Parathyroid adenoma (tissue), 2 donors: ENCODE results near the gene PXDN.
A peak's percentile ranks its signal among the peaks of the same experiment; 100 is the strongest.

Source experiments
- H2AFZ ChIP-seq: fragments of 300-600 bp; sonication (generic); one replicate; pipeline ENCODE4 v1.7.0; 2017; ENCODE audit warnings: antibody characterized with exemption, mild to moderate bottlenecking
- H3K27ac ChIP-seq: fragments of 300-600 bp; sonication (generic); one replicate; pipeline ENCODE4 v1.7.0; 2017
- H3K27me3 ChIP-seq: fragments of 300-600 bp; sonication (generic); one replicate; pipeline ENCODE4 v1.7.0; 2017; ENCODE audit warnings: low read length; ENCODE audit not compliant: control insufficient read depth, insufficient read depth
- H3K36me3 ChIP-seq: fragments of 300-600 bp; sonication (generic); one replicate; pipeline ENCODE4 v1.7.0; 2017; ENCODE audit warnings: low read length; ENCODE audit not compliant: control insufficient read depth, insufficient read depth
- H3K4me1 ChIP-seq: fragments of 300-600 bp; sonication (generic); one replicate; pipeline ENCODE4 v1.7.0; 2017; ENCODE audit warnings: control low read depth
- H3K4me2 ChIP-seq: fragments of 300-600 bp; sonication (generic); one replicate; pipeline ENCODE4 v1.7.0; 2017; ENCODE audit warnings: low read length
- H3K4me3 ChIP-seq: fragments of 300-600 bp; sonication (generic); one replicate; pipeline ENCODE4 v1.7.0; 2017; ENCODE audit warnings: low read depth, low read length
- H3K79me2 ChIP-seq: fragments of 300-600 bp; sonication (generic); one replicate; pipeline ENCODE4 v1.7.0; 2017; ENCODE audit warnings: control low read depth
- H3K9ac ChIP-seq: fragments of 300-600 bp; sonication (generic); one replicate; pipeline ENCODE4 v1.7.0; 2017; ENCODE audit warnings: mild to moderate bottlenecking
- H3K9me3 ChIP-seq: fragments of 300-600 bp; sonication (generic); one replicate; pipeline ENCODE4 v1.7.0; 2017; ENCODE audit warnings: low read length; ENCODE audit not compliant: control insufficient read depth
- CTCF ChIP-seq: fragments of 300-600 bp; sonication (generic); IDR thresholded peaks from one replicate; pipeline ENCODE4 v1.7.0; 2017; ENCODE audit warnings: antibody characterized with exemption, mild to moderate bottlenecking
- donor health status: primary hyperparathyroidism.

PXDN gene

DNA sequence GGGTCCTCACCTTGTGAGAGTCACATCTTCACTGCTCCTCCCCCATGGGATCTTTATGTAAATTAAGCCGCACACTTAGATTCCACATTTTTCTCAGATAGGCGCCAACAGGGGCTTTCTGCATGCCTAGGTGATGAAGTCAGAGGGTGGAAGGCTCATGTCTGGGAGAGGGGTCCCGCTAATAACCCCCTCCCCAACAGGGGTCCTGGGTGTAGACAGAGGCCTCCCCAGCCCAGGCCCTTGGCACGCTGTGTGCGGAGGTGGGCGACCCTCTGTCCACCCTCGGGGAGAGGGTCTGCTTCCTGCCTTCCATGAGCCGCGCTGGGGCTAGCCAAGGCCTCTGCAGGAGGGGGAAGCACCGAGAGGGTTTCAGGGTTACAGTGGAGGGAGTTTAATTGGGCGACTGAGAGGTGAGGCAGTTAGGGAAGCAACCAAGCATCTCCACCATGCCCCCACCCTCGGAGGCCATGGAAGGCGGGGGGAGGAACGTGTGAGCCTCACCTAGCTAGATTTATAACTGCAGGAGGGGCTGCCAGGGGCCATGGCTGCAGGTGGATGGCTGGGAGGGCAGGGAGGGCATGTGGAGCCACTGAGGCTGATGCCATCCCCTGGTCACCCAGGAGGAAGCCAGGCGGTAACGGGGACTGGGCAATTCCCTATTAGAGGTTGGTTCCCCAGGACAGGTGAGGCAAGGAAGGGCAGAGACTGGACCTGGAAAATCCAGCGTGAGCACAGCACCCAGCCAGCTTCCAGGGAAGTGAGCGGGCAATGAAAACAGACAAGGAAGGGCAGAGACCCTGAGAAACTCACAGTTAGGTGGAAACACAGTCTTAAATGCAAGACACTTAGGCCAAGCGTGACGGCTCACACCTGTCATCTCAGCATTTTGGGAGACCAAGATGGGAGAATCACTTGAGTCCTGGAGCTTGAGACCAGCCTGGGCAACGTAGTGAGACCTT lies 7.7 kb upstream of the PXDN start:
- no peak overlapping the region for H3K27ac ChIP-seq
- H3K4me2 ChIP-seq, result no peak overlapping the region
- no peaks in the 10 kb centered on the region for H3K27me3 ChIP-seq
- TF ChIP-seq CTCF, result no peak
- no peak overlapping the region for H2AFZ ChIP-seq
- no peaks in the 10 kb centered on the region for H3K79me2 ChIP-seq
- H3K4me1 ChIP-seq, result no peaks in the 10 kb centered on the region
- H3K36me3 ChIP-seq, result no peaks in the 10 kb centered on the region
- H3K4me3 ChIP-seq, result no peak overlapping the region
- H3K9ac ChIP-seq, result no peak overlapping the region
- no peaks in the 10 kb centered on the region for H3K9me3 ChIP-seq

- Histone ChIP-seq H3K36me3 (no peaks in the 10 kb centered on the region), H3K4me3 (no peak overlapping the region), H3K79me2 (no peaks in the 10 kb centered on the region), H3K9ac (no peak overlapping the region), H2AFZ (no peak overlapping the region), H3K27ac (no peak overlapping the region), H3K27me3 (no peaks in the 10 kb centered on the region), H3K9me3 (no peaks in the 10 kb centered on the region), H3K4me2 (no peak overlapping the region), H3K4me1 (no peaks in the 10 kb centered on the region)
- TF ChIP-seq CTCF, result peak; percentile 80
Observed at GRCh38 chr2:1750933-1751766, 6.8 kb upstream of the PXDN start.

DNA sequence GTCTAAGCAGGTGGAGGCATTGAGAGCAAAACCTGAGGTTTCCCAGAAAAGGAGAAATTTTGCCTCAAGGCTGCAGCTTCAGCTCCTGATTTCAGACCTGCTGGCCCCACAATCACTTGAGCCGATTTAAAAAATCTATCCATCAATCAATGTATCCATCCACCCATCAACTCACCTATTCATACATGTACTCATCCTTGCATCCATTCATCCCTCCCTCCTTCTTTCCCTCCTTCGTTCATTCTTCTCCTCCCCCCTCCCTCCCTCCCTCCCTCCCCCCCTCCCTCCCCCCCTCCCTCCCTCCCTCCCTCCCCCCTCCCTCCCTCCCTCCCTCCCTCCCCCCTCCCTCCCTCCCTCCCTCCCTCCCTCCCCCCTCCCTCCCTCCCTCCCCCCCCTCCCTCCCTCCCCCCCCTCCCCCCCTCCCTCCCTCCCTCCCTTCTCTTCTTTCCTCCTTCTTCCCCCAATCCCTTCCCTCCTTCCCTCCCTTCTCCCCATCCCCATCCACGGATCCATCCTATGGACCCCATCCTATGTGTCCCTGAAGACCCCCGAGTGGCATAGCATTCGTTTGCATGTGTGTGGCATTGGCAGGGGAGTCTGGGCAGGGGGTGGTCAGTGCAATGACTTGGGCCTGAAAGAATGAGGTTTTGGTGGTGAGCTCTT lies 6.1 kb upstream of the PXDN start:
- no peaks in the 10 kb centered on the region for H3K36me3 ChIP-seq
- no peaks in the 10 kb centered on the region for H3K4me1 ChIP-seq
- no peaks in the 10 kb centered on the region for H3K27me3 ChIP-seq
- no peak overlapping the region for H2AFZ ChIP-seq
- no peak overlapping the region for H3K4me2 ChIP-seq
- TF ChIP-seq CTCF, result no peak
- H3K9ac ChIP-seq, result no peak overlapping the region
- no peak overlapping the region for H3K27ac ChIP-seq
- no peaks in the 10 kb centered on the region for H3K9me3 ChIP-seq
- no peak overlapping the region for H3K4me3 ChIP-seq
- H3K79me2 ChIP-seq, result no peaks in the 10 kb centered on the region

GRCh38 chr2:1749489-1750119 lies 5.3 kb upstream of the PXDN start:
- Histone ChIP-seq H3K4me3 (no peak overlapping the region), H3K27ac (no peak overlapping the region), H3K4me2 (no peak overlapping the region), H3K79me2 (no peaks in the 10 kb centered on the region), H3K9ac (no peak overlapping the region), H3K4me1 (no peaks in the 10 kb centered on the region), H3K36me3 (no peaks in the 10 kb centered on the region), H3K27me3 (peaks cover 3% of the 10 kb centered on the region), H2AFZ (no peak overlapping the region), H3K9me3 (no peaks in the 10 kb centered on the region)
- no peak for TF ChIP-seq CTCF
